Caco-2 (cell line): ENCODE measurements around the gene KIF6. TPM values are rescaled to one million over a fixed set of nuclear protein-coding genes. Genes with fewer than 3 reads are reported as not detected.

Experiments
- BruUV-seq: library from RNA; stranded (reverse); fragments of 400-500 nt; replicated peaks from 2 replicates; lab custom pipeline; 2021; lab: Mats Ljungman, UMichigan
- CTCF ChIA-PET: fragments of 300-600 bp; sonication (Branson Sonifier 250); formaldehyde crosslinking; loops from one replicate; lab custom pipeline; 2022; ENCODE audit warnings: antibody characterized with exemption; lab: Charles Lee
- POLR2A ChIA-PET: fragments of 300-600 bp; sonication (Branson Sonifier 250); formaldehyde crosslinking; loops from one replicate; lab custom pipeline; 2022; ENCODE audit warnings: antibody characterized with exemption; lab: Charles Lee
- DNase-seq, 2 experiments: peaks; one replicate each; pipeline versions ENCODE4 v3.0.0 to v3.0.0-alpha.2; 2020 to 2022
- H3K27me3 ChIP-seq: replicated peaks from 2 replicates; pipeline ENCODE4 v1.6.0; 2011; ENCODE audit warnings: low read length; ENCODE audit not compliant: control insufficient read depth, insufficient read depth
- H3K36me3 ChIP-seq: 2 replicates; pipeline ENCODE4 v1.5.1; 2011; ENCODE audit warnings: low read length; ENCODE audit not compliant: control insufficient read depth, insufficient read depth
- H3K4me1 ChIP-seq: fragments of 250-450 bp; sonication (Bioruptor Pico); 2 replicates; pipeline ENCODE4 v1.5.1; 2020; ENCODE audit warnings: mild to moderate bottlenecking
- H3K4me3 ChIP-seq: 2 replicates; pipeline ENCODE4 v1.5.1; 2011; ENCODE audit warnings: low read depth, mild to moderate bottlenecking, control low read depth, low read length
- H3K9me3 ChIP-seq: fragments of 250-450 bp; sonication (Bioruptor Pico); 2 replicates; pipeline ENCODE4 v1.5.1; 2020; ENCODE audit warnings: mild to moderate bottlenecking, moderate library complexity
- H3K27ac Mint-ChIP-seq: one replicate; pipeline ENCODE4 v1.8.0; 2022; ENCODE audit warnings: mixed read lengths; ENCODE audit not compliant: unreplicated experiment
- H3K27me3 Mint-ChIP-seq: one replicate; pipeline ENCODE4 v1.8.0; 2022; ENCODE audit warnings: mixed read lengths; ENCODE audit not compliant: insufficient read depth, unreplicated experiment
- H3K36me3 Mint-ChIP-seq: one replicate; pipeline ENCODE4 v1.8.0; 2022; ENCODE audit warnings: mild to moderate bottlenecking, mixed read lengths; ENCODE audit not compliant: insufficient read depth, unreplicated experiment
- H3K4me1 Mint-ChIP-seq: one replicate; pipeline ENCODE4 v1.8.0; 2022; ENCODE audit warnings: low read depth, mixed read lengths; ENCODE audit not compliant: unreplicated experiment
- H3K4me3 Mint-ChIP-seq: one replicate; pipeline ENCODE4 v1.8.0; 2022; ENCODE audit warnings: mild to moderate bottlenecking, moderate library complexity, mixed read lengths; ENCODE audit not compliant: unreplicated experiment
- H3K9me3 Mint-ChIP-seq: one replicate; pipeline ENCODE4 v1.8.0; 2022; ENCODE audit warnings: mixed read lengths; ENCODE audit not compliant: unreplicated experiment
- CTCF ChIP-seq, 2 experiments: fragments of 200-600 bp in 1 of 2; IDR thresholded peaks; 1 replicate in 1 of 2; 2 replicates in 1 of 2; pipeline versions ENCODE4 v1.5.1 to v1.8.0; 2011 to 2022; ENCODE audit warnings: antibody characterized with exemption in 1 of 2, control low read depth in 1 of 2, inconsistent platforms in 1 of 2, low read depth in 1 of 2, low read length in 1 of 2, mild to moderate bottlenecking in 1 of 2, moderate library complexity in 1 of 2; ENCODE audit not compliant: insufficient read depth in 1 of 2, severe bottlenecking in 1 of 2, unreplicated experiment in 1 of 2
- intact Hi-C: fragments of 100-400 bp; cut with micrococcal nuclease; formaldehyde crosslinking; loops from one replicate; pipeline ENCODE4 v1.10.0; 2022; ENCODE audit not compliant: unreplicated experiment
- total RNA-seq: library from RNA; stranded (reverse); gene quantifications from 2 replicates; pipeline ENCODE4 v1.2.3, GENCODE V29; 2022

Gene KIF6
- total RNA-seq, 1 experiment from 2014 or later, result not detected

GRCh38 chr6:39407446-39407993 lies 317.7 kb downstream of the KIF6 start:
- CTCF ChIA-PET, result no interaction called here
- intact Hi-C loops, result no loop called here
- POLR2A ChIA-PET, result no interaction called here

GRCh38 chr6:39404312-39404711 lies 320.9 kb downstream of the KIF6 start:
- no peak overlapping the region for H3K27ac Mint-ChIP-seq
- TF ChIP-seq CTCF (IDR thresholded peaks at IDR 0.05; ENCODE audit: insufficient read depth in 1 of 2, low read depth in 1 of 2, low read length in 1 of 2, severe bottlenecking in 1 of 2, unreplicated experiment in 1 of 2), result no peak
- BruUV-seq, result no TSS peak
- no peak for DNase-seq
- H3K9me3 Mint-ChIP-seq, result no peaks in the 10 kb centered on the region
- H3K4me1 Mint-ChIP-seq, result no peaks in the 10 kb centered on the region
- intact Hi-C loops, result no loop called here
- Histone ChIP-seq H3K4me1 (no peaks in the 10 kb centered on the region), H3K9me3 (no peaks in the 10 kb centered on the region), H3K4me3 (no peak overlapping the region), H3K27me3 (no peaks in the 10 kb centered on the region), H3K36me3 (no peaks in the 10 kb centered on the region)
- CTCF ChIA-PET, result no interaction called here
- H3K36me3 Mint-ChIP-seq, result no peaks in the 10 kb centered on the region
- H3K4me3 Mint-ChIP-seq, result no peak overlapping the region
- POLR2A ChIA-PET, result no interaction called here
- H3K27me3 Mint-ChIP-seq, result peaks cover 9% of the 10 kb centered on the region

More at GRCh38 chr6:39407446-39407993, 317.7 kb downstream of the KIF6 start:
- no peaks in the 10 kb centered on the region for H3K9me3 ChIP-seq
- H3K27me3 ChIP-seq, result no peaks in the 10 kb centered on the region
- H3K4me1 Mint-ChIP-seq, result no peaks in the 10 kb centered on the region
- no peak for TF ChIP-seq CTCF (IDR thresholded peaks at IDR 0.05; ENCODE audit: insufficient read depth in 1 of 2, low read depth in 1 of 2, low read length in 1 of 2, severe bottlenecking in 1 of 2, unreplicated experiment in 1 of 2)
- H3K4me3 ChIP-seq, result no peak overlapping the region
- peaks cover 17% of the 10 kb centered on the region for H3K27me3 Mint-ChIP-seq
- no peak overlapping the region for H3K4me3 Mint-ChIP-seq
- no peak for DNase-seq
- no peaks in the 10 kb centered on the region for H3K4me1 ChIP-seq
- no peaks in the 10 kb centered on the region for H3K36me3 ChIP-seq
- no peaks in the 10 kb centered on the region for H3K36me3 Mint-ChIP-seq
- no peak overlapping the region for H3K27ac Mint-ChIP-seq
- no TSS peak for BruUV-seq
- no peaks in the 10 kb centered on the region for H3K9me3 Mint-ChIP-seq

- Histone ChIP-seq H3K27me3 (no peaks in the 10 kb centered on the region), H3K4me1 (no peaks in the 10 kb centered on the region), H3K9me3 (no peaks in the 10 kb centered on the region), H3K4me3 (no peak overlapping the region), H3K36me3 (no peaks in the 10 kb centered on the region)
- ChIA-PET POLR2A (no interaction called here), CTCF (no interaction called here)
- Mint-ChIP-seq H3K27me3 (peaks cover 9% of the 10 kb centered on the region), H3K4me3 (no peak overlapping the region), H3K4me1 (no peaks in the 10 kb centered on the region), H3K36me3 (no peaks in the 10 kb centered on the region), H3K9me3 (no peaks in the 10 kb centered on the region), H3K27ac (no peak overlapping the region)
- no peak for DNase-seq
- no TSS peak for BruUV-seq
- no peak for TF ChIP-seq CTCF (IDR thresholded peaks at IDR 0.05; ENCODE audit: insufficient read depth in 1 of 2, low read depth in 1 of 2, low read length in 1 of 2, severe bottlenecking in 1 of 2, unreplicated experiment in 1 of 2)
- intact Hi-C loops, result no loop called here
Measured at GRCh38 chr6:39403304-39403703, 321.9 kb downstream of the KIF6 start.
